ENCODE results near the gene ATRN.

ATRN gene

GRCh38 chr20:3679749-3680700, 209.2 kb downstream of the ATRN start:
- DNase-seq = no peak

- DNase-seq = no peak
These were observed 210.0 kb downstream of the ATRN start for GRCh38 chr20:3680701-3681351.

- no peak for DNase-seq
These were observed 210.6 kb downstream of the ATRN start for GRCh38 chr20:3681352-3681930.

GRCh38 chr20:3681931-3682781, 211.3 kb downstream of the ATRN start, which contains the start of gene ADAM33:
ADAM33 (minus strand) TSS chr20:3682010; CDS start chr20:3682004, 6 bp downstream.
- no peak for DNase-seq

GRCh38 chr20:3685341-3685740, 214.5 kb downstream of the ATRN start:
- no peak for DNase-seq

- DNase-seq = no peak
These were observed 215.6 kb downstream of the ATRN start for GRCh38 chr20:3686421-3686820.

- no peak for DNase-seq
These were observed 216.1 kb downstream of the ATRN start for GRCh38 chr20:3686867-3687321.

- no peak for DNase-seq
These were observed 216.8 kb downstream of the ATRN start for GRCh38 chr20:3687655-3688054.

- no peak for DNase-seq
These were observed 219.2 kb downstream of the ATRN start for GRCh38 chr20:3689978-3690377.

- no peak for DNase-seq
These were observed 219.6 kb downstream of the ATRN start for GRCh38 chr20:3690413-3690812.

- no peak for DNase-seq
These were observed 220.5 kb downstream of the ATRN start for GRCh38 chr20:3691306-3691705.

GRCh38 chr20:3691897-3692296, 221.1 kb downstream of the ATRN start:
- no peak for DNase-seq

GRCh38 chr20:3692706-3693294, 222.0 kb downstream of the ATRN start:
- no peak for DNase-seq

GRCh38 chr20:3693376-3693775, 222.6 kb downstream of the ATRN start:
- DNase-seq = no peak

- no peak for DNase-seq
These were observed 224.0 kb downstream of the ATRN start for GRCh38 chr20:3694864-3695263.

GRCh38 chr20:3696200-3696599, 225.4 kb downstream of the ATRN start:
- no peak for DNase-seq

GRCh38 chr20:3696745-3697587, 226.1 kb downstream of the ATRN start:
- no peak for DNase-seq

GRCh38 chr20:3697588-3698305, 226.9 kb downstream of the ATRN start:
- DNase-seq = no peak

GRCh38 chr20:3698591-3699001, 227.8 kb downstream of the ATRN start:
- DNase-seq = no peak

- no peak for DNase-seq
These were observed 228.2 kb downstream of the ATRN start for GRCh38 chr20:3699037-3699436.
